ENCODE results near the gene PXT1. TPM values are rescaled to one million over a fixed set of nuclear protein-coding genes. Genes with fewer than 3 reads are reported as not detected.

PXT1 gene
- polyA plus RNA-seq, 1 experiment, result not detected

GRCh38 chr6:36469946-36470345 lies 27.3 kb upstream of the PXT1 start:
- no peaks in the 10 kb centered on the region for H3K9me3 ChIP-seq (ENCODE audit: control insufficient read depth, insufficient read depth, low read length)
- no peaks in the 10 kb centered on the region for H3K27me3 ChIP-seq (ENCODE audit: control insufficient read depth, insufficient read depth, low read length)
- DNase-seq (ENCODE audit: low read depth, low spot score), result no peak
- POLR2A ChIA-PET, result no interaction called here
- CTCF ChIA-PET, result no interaction called here
- no peak overlapping the region for H3K27ac ChIP-seq (ENCODE audit: low read depth, low read length)
- no peak for TF ChIP-seq CTCF (IDR thresholded peaks at IDR 0.05; ENCODE audit: low read depth, low read length)
- H3K4me3 ChIP-seq (ENCODE audit: low read depth, low read length), result no peak overlapping the region

- POLR2A ChIA-PET, result no interaction called here
- Histone ChIP-seq H3K27me3 (ENCODE audit: control insufficient read depth, insufficient read depth, low read length) (no peaks in the 10 kb centered on the region), H3K4me3 (ENCODE audit: low read depth, low read length) (no peak overlapping the region), H3K9me3 (ENCODE audit: control insufficient read depth, insufficient read depth, low read length) (no peaks in the 10 kb centered on the region), H3K27ac (ENCODE audit: low read depth, low read length) (no peak overlapping the region)
- no peak for DNase-seq (ENCODE audit: low read depth, low spot score)
- CTCF ChIA-PET, result no interaction called here
- TF ChIP-seq CTCF (IDR thresholded peaks at IDR 0.05; ENCODE audit: low read depth, low read length), result no peak
Measured at GRCh38 chr6:36469148-36469661, 26.6 kb upstream of the PXT1 start.

GRCh38 chr6:36467625-36468024 lies 25.0 kb upstream of the PXT1 start:
- ChIA-PET POLR2A (interaction anchor here (0.9 kb wide), 1 partner anchor 8 kb away, joined by 3 read pairs; no protein-coding TSS in a partner anchor), CTCF (no interaction called here)
- TF ChIP-seq CTCF (IDR thresholded peaks at IDR 0.05; ENCODE audit: low read depth, low read length), result no peak
- H3K4me3 ChIP-seq (ENCODE audit: low read depth, low read length), result no peak overlapping the region
- H3K9me3 ChIP-seq (ENCODE audit: control insufficient read depth, insufficient read depth, low read length), result no peaks in the 10 kb centered on the region
- DNase-seq (ENCODE audit: low read depth, low spot score), result no peak
- H3K27ac ChIP-seq (ENCODE audit: low read depth, low read length), result no peak overlapping the region
- H3K27me3 ChIP-seq (ENCODE audit: control insufficient read depth, insufficient read depth, low read length), result no peaks in the 10 kb centered on the region

GRCh38 chr6:36464233-36464632 lies 21.6 kb upstream of the PXT1 start:
- Histone ChIP-seq H3K27me3 (ENCODE audit: control insufficient read depth, insufficient read depth, low read length) (no peaks in the 10 kb centered on the region), H3K4me3 (ENCODE audit: low read depth, low read length) (no peak overlapping the region), H3K27ac (ENCODE audit: low read depth, low read length) (no peak overlapping the region), H3K9me3 (ENCODE audit: control insufficient read depth, insufficient read depth, low read length) (no peaks in the 10 kb centered on the region)
- ChIA-PET CTCF (no interaction called here), POLR2A (interaction anchor here (0.6 kb wide), 1 partner anchor 131 kb away, joined by 3 read pairs; no protein-coding TSS in a partner anchor)
- DNase-seq (ENCODE audit: low read depth, low spot score), result no peak
- TF ChIP-seq CTCF (IDR thresholded peaks at IDR 0.05; ENCODE audit: low read depth, low read length), result no peak

- DNase-seq (ENCODE audit: low read depth, low spot score), result no peak
- no peaks in the 10 kb centered on the region for H3K27me3 ChIP-seq (ENCODE audit: control insufficient read depth, insufficient read depth, low read length)
- no peaks in the 10 kb centered on the region for H3K9me3 ChIP-seq (ENCODE audit: control insufficient read depth, insufficient read depth, low read length)
- no peak for TF ChIP-seq CTCF (IDR thresholded peaks at IDR 0.05; ENCODE audit: low read depth, low read length)
- no peak overlapping the region for H3K4me3 ChIP-seq (ENCODE audit: low read depth, low read length)
- ChIA-PET CTCF (no interaction called here), POLR2A (no interaction called here)
- H3K27ac ChIP-seq (ENCODE audit: low read depth, low read length), result no peak overlapping the region
Measured at GRCh38 chr6:36463676-36464075, 21.0 kb upstream of the PXT1 start.

Data from AG04450 (cell line).